Spleen (tissue), 11 donors: ENCODE data around the gene PLAU. TPM values are rescaled to one million over a fixed set of nuclear protein-coding genes. Genes with fewer than 3 reads are reported as not detected.

Experiments used
- DNase-seq: peaks from one replicate; pipeline ENCODE4 v3.0.0-alpha.2; 2020
- H3K27ac ChIP-seq, 8 donors: fragments of 200-600 bp; sonication (generic) in 7 of 8; 1 replicate in 4 of 8; 2 replicates in 4 of 8; pipeline versions ENCODE4 v1.5.0 to v1.8.0; 2016 to 2021; ENCODE audit warnings: inconsistent platforms in 4 of 8, mild to moderate bottlenecking in 4 of 8, moderate library complexity in 1 of 8
- H3K27me3 ChIP-seq, 7 donors: fragments of 200-600 bp; sonication (generic) in 6 of 7; replicated peaks in 1 of 7; 1 replicate in 4 of 7; 2 replicates in 3 of 7; pipeline versions ENCODE4 v1.5.0 to v1.8.0; 2016 to 2021; ENCODE audit warnings: inconsistent platforms in 3 of 7, mild to moderate bottlenecking in 1 of 7
- H3K36me3 ChIP-seq, 6 donors: fragments of 200-600 bp; sonication (generic) in 5 of 6; 1 replicate in 4 of 6; 2 replicates in 2 of 6; pipeline versions ENCODE4 v1.5.0 to v1.8.0; 2016 to 2021; ENCODE audit warnings: inconsistent platforms in 2 of 6
- H3K4me1 ChIP-seq, 6 donors: fragments of 200-600 bp; sonication (generic) in 5 of 6; 1 replicate in 3 of 6; 2 replicates in 3 of 6; pipeline versions ENCODE4 v1.5.0 to v1.8.0; 2016 to 2021; ENCODE audit warnings: inconsistent platforms in 3 of 6
- H3K4me3 ChIP-seq, 8 donors: fragments of 200-600 bp; sonication (generic) in 7 of 8; 1 replicate in 4 of 8; 2 replicates in 4 of 8; pipeline versions ENCODE4 v1.5.0 to v1.8.0; 2016 to 2021; ENCODE audit warnings: inconsistent platforms in 4 of 8, mild to moderate bottlenecking in 4 of 8, moderate library complexity in 2 of 8
- H3K9me3 ChIP-seq, 8 donors: fragments of 200-600 bp; sonication (generic) in 7 of 8; 1 replicate in 4 of 8; 2 replicates in 4 of 8; pipeline versions ENCODE4 v1.5.0 to v1.8.0; 2016 to 2021; ENCODE audit warnings: inconsistent platforms in 4 of 8
- CTCF ChIP-seq, 11 experiments: fragments of 200-600 bp in 7 of 11; fragments of 450-650 bp in 4 of 11; sonication (generic) in 4 of 11; IDR thresholded peaks in 8 of 11; conservative IDR thresholded peaks in 3 of 11; 1 replicate in 7 of 11; 2 replicates in 4 of 11; pipeline versions ENCODE4 v1.4.0 to v1.8.0; 2016 to 2021; ENCODE audit warnings: antibody characterized with exemption in 11 of 11, inconsistent platforms in 4 of 11, mild to moderate bottlenecking in 1 of 11
- POLR2A ChIP-seq, 3 donors: fragments of 450-650 bp; IDR thresholded peaks; one replicate each; pipeline ENCODE4 v1.5.1; 2017; ENCODE audit warnings: antibody characterized with exemption in 3 of 3, mild to moderate bottlenecking in 1 of 3
- POLR2AphosphoS5 ChIP-seq, 3 donors: sonication (generic); formaldehyde crosslinking; IDR thresholded peaks; one replicate each; pipeline ENCODE4 v1.5.1; 2017; ENCODE audit warnings: antibody characterized with exemption in 3 of 3
- WGBS, 5 donors: extraction: QIAGEN DNeasy Blood & Tissue Kit in 3 of 5; methylation state at CpG; one replicate each; pipeline versions ENCODE4 v1.1.5 to v1.1.7; 2013 to 2018; 5-methylcytosine and 5-hydroxymethylcytosine counted together
- intact Hi-C: fragments of 100-400 bp; cut with DNase I; formaldehyde crosslinking; loops from one replicate; pipeline ENCODE4 v1.15.0; 2023; ENCODE audit warnings: low total_unique reads
- polyA plus RNA-seq, 3 donors: library from polyadenylated mRNA; stranded (reverse); fragments of 200-250 nt; gene quantifications; one replicate each; pipeline ENCODE4 v1.2.1, GENCODE V29; 2013
- total RNA-seq, 7 donors: library from RNA; depleted of rRNA in 3 of 7; stranded (reverse); fragments of >200 nt in 3 of 7; fragmentation: NEBNext Ultra II Directional in 4 of 7; extraction: Animal tissue kit (Norgen Biotek cat#: 25700) in 4 of 7; gene quantifications; one replicate each; pipeline versions ENCODE4 v1.1.0 to v1.2.1, GENCODE V29; 2016 to 2021
- donor health status: healthy with polysubstance abuse.
- donor health status: DM: no; HTN: no; CAD: no; lungs with moderate emphysema.
- donor health status: DM: no; HTN: no; CAD: no.
- donor health status: Bipolar disorder and iron deficiency.
- donor health status: healthy.
- donor health status: DM: no; HTN: no; CAD: no.
- donor health status: DM: yes; HTN: yes; CAD: no.

PLAU gene
- total and polyA plus RNA-seq, 10 donors = 9.6 to 95.0 (median 30.3) TPM

- intact Hi-C loops = no loop called here
- no peak for DNase-seq
- WGBS, 5 donors = 94 to 98% (median 95%) methylated on average over 4 of the region's 4 CpGs
- peaks cover 0 to 65% (median 19%) of the 10 kb centered on the region in 6 donors for H3K36me3 ChIP-seq
- no peaks in the 10 kb centered on the region for H3K27me3 ChIP-seq
- peaks cover 35 to 100% (median 73%) of the 10 kb centered on the region in 6 donors for H3K4me1 ChIP-seq
- H3K9me3 ChIP-seq = no peaks in the 10 kb centered on the region
- H3K27ac ChIP-seq = peak overlapping the region in 6 of 8 donors; percentile 89 to 95 (median 92)
- TF ChIP-seq CTCF (IDR thresholded peaks at IDR 0.05 in 8 of 11, conservative IDR thresholded peaks at IDR 0.05 in 3 of 11) = no peak
- TF ChIP-seq POLR2AphosphoS5 (IDR thresholded peaks at IDR 0.05) = no peak
- no peak for TF ChIP-seq POLR2A (IDR thresholded peaks at IDR 0.05)
- peak overlapping the region in 1 of 8 donors; percentile 66 for H3K4me3 ChIP-seq
These were observed 46.7 kb upstream of the PLAU start for GRCh38 chr10:73864229-73864628.

GRCh38 chr10:73865107-73865458, 45.8 kb upstream of the PLAU start:
- intact Hi-C loops = no loop called here
- Histone ChIP-seq H3K27ac (peak overlapping the region; percentile 82 to 95 (median 92)), H3K4me1 (peaks cover 35 to 100% (median 65%) of the 10 kb centered on the region in 6 donors), H3K36me3 (peaks cover 0 to 65% (median 15%) of the 10 kb centered on the region in 6 donors), H3K9me3 (no peaks in the 10 kb centered on the region), H3K27me3 (no peaks in the 10 kb centered on the region), H3K4me3 (peak overlapping the region in 6 of 8 donors; percentile 25 to 66 (median 34))
- WGBS, 5 donors = 21 to 38% (median 28%) methylated on average over 6 to 8 of the region's 8 CpGs
- TF ChIP-seq CTCF (IDR thresholded peaks at IDR 0.05 in 8 of 11, conservative IDR thresholded peaks at IDR 0.05 in 3 of 11) = no peak
- no peak for TF ChIP-seq POLR2AphosphoS5 (IDR thresholded peaks at IDR 0.05)
- no peak for TF ChIP-seq POLR2A (IDR thresholded peaks at IDR 0.05)
- DNase-seq = no peak

- TF ChIP-seq POLR2A (IDR thresholded peaks at IDR 0.05) = no peak
- peak in 2 of 11 experiments; percentile 12 to 30 for TF ChIP-seq CTCF (IDR thresholded peaks at IDR 0.05 in 8 of 11, conservative IDR thresholded peaks at IDR 0.05 in 3 of 11)
- peak; percentile 69 to 80 (median 72) for TF ChIP-seq POLR2AphosphoS5 (IDR thresholded peaks at IDR 0.05)
- Histone ChIP-seq H3K27ac (peak overlapping the region; percentile 82 to 95 (median 92)), H3K27me3 (no peaks in the 10 kb centered on the region), H3K9me3 (no peaks in the 10 kb centered on the region), H3K4me3 (peak overlapping the region in 6 of 8 donors; percentile 25 to 66 (median 34)), H3K36me3 (peaks cover 0 to 65% (median 15%) of the 10 kb centered on the region in 6 donors), H3K4me1 (peaks cover 35 to 100% (median 64%) of the 10 kb centered on the region in 6 donors)
- WGBS, 5 donors = 9 to 19% (median 13%) methylated on average over 10 to 11 of the region's 11 CpGs
- DNase-seq = peak; percentile 94
- intact Hi-C loops = no loop called here
These were observed 45.2 kb upstream of the PLAU start for GRCh38 chr10:73865459-73866442.

- Histone ChIP-seq H3K9me3 (no peaks in the 10 kb centered on the region), H3K27ac (peak overlapping the region; percentile 82 to 95 (median 92)), H3K27me3 (no peaks in the 10 kb centered on the region), H3K36me3 (peaks cover 0 to 65% (median 15%) of the 10 kb centered on the region in 6 donors), H3K4me3 (peak overlapping the region in 1 of 8 donors; percentile 66), H3K4me1 (peaks cover 35 to 100% (median 67%) of the 10 kb centered on the region in 6 donors)
- WGBS, 5 donors = 57 to 79% (median 65%) methylated on average over 7 of the region's 7 CpGs
- intact Hi-C loops = no loop called here
- no peak for DNase-seq
- TF ChIP-seq POLR2A (IDR thresholded peaks at IDR 0.05) = no peak
- TF ChIP-seq CTCF (IDR thresholded peaks at IDR 0.05 in 8 of 11, conservative IDR thresholded peaks at IDR 0.05 in 3 of 11) = no peak
- TF ChIP-seq POLR2AphosphoS5 (IDR thresholded peaks at IDR 0.05) = no peak
These were observed 44.3 kb upstream of the PLAU start for GRCh38 chr10:73866621-73867020.
